ENCODE data around the gene MPG. TPM values are rescaled to one million over a fixed set of nuclear protein-coding genes. Genes with fewer than 3 reads are reported as not detected.

MPG gene
- total RNA-seq, 6 experiments from 2014 or later, result 92.3 to 104 (median 96.9) TPM

- no peaks in the 10 kb centered on the region for H3K9me3 Mint-ChIP-seq
- TF ChIP-seq CTCF (IDR thresholded peaks at IDR 0.05), result no peak
- no peak overlapping the region for H3K4me3 Mint-ChIP-seq
- H3K4me1 Mint-ChIP-seq (ENCODE audit: low read depth), result peaks cover 8% of the 10 kb centered on the region
- no peak overlapping the region for H3K27ac Mint-ChIP-seq
- peaks cover 2% of the 10 kb centered on the region for H3K27me3 Mint-ChIP-seq (ENCODE audit: insufficient read depth)
- no peak for DNase-seq
- H3K36me3 Mint-ChIP-seq (ENCODE audit: low read depth), result peaks cover 20% of the 10 kb centered on the region
These were observed 18.5 kb upstream of the MPG start for GRCh38 chr16:59440-60059.

GRCh38 chr16:60166-60565, 17.9 kb upstream of the MPG start:
- Mint-ChIP-seq H3K36me3 (ENCODE audit: low read depth) (peaks cover 20% of the 10 kb centered on the region), H3K4me1 (ENCODE audit: low read depth) (peaks cover 8% of the 10 kb centered on the region), H3K4me3 (no peak overlapping the region), H3K9me3 (no peaks in the 10 kb centered on the region), H3K27ac (no peak overlapping the region), H3K27me3 (ENCODE audit: insufficient read depth) (peaks cover 2% of the 10 kb centered on the region)
- no peak for TF ChIP-seq CTCF (IDR thresholded peaks at IDR 0.05)
- no peak for DNase-seq

- Mint-ChIP-seq H3K9me3 (no peaks in the 10 kb centered on the region), H3K27ac (no peak overlapping the region), H3K4me3 (no peak overlapping the region), H3K36me3 (ENCODE audit: low read depth) (peaks cover 20% of the 10 kb centered on the region), H3K27me3 (ENCODE audit: insufficient read depth) (no peaks in the 10 kb centered on the region; the same call in none of the 2 replicates), H3K4me1 (ENCODE audit: low read depth) (peaks cover 17% of the 10 kb centered on the region)
- no peak for TF ChIP-seq CTCF (IDR thresholded peaks at IDR 0.05)
- no peak for DNase-seq
These were observed 16.8 kb upstream of the MPG start for GRCh38 chr16:60929-61878.

GRCh38 chr16:61879-62281, 16.1 kb upstream of the MPG start:
- Mint-ChIP-seq H3K9me3 (no peaks in the 10 kb centered on the region), H3K4me1 (ENCODE audit: low read depth) (peaks cover 19% of the 10 kb centered on the region), H3K27me3 (ENCODE audit: insufficient read depth) (no peaks in the 10 kb centered on the region; the same call in none of the 2 replicates), H3K27ac (no peak overlapping the region), H3K36me3 (ENCODE audit: low read depth) (peaks cover 20% of the 10 kb centered on the region), H3K4me3 (no peak overlapping the region)
- TF ChIP-seq CTCF (IDR thresholded peaks at IDR 0.05), result no peak
- DNase-seq, result no peak

GRCh38 chr16:62283-62967, 15.6 kb upstream of the MPG start:
- peaks cover 21% of the 10 kb centered on the region for H3K4me1 Mint-ChIP-seq (ENCODE audit: low read depth)
- no peaks in the 10 kb centered on the region; the same call in none of the 2 replicates for H3K27me3 Mint-ChIP-seq (ENCODE audit: insufficient read depth)
- peaks cover 18% of the 10 kb centered on the region for H3K36me3 Mint-ChIP-seq (ENCODE audit: low read depth)
- H3K9me3 Mint-ChIP-seq, result no peaks in the 10 kb centered on the region
- no peak for TF ChIP-seq CTCF (IDR thresholded peaks at IDR 0.05)
- H3K27ac Mint-ChIP-seq, result no peak overlapping the region
- DNase-seq, result no peak
- no peak overlapping the region for H3K4me3 Mint-ChIP-seq

All from HFFc6 (cell line).